HEK293T (cell line): ENCODE results near the gene JMJD1C.

Source experiments
- ARNT ChIP-seq: fragments of 450-650 bp; IDR thresholded peaks from 2 replicates; pipeline ENCODE4 v1.6.1; 2017; ENCODE audit warnings: mild to moderate bottlenecking
- BHLHE40 ChIP-seq: fragments of 450-650 bp; IDR thresholded peaks from 2 replicates; pipeline ENCODE4 v1.6.1; 2016; ENCODE audit warnings: mild to moderate bottlenecking, moderate library complexity, borderline replicate concordance
- ELF4 ChIP-seq: fragments of 450-650 bp; IDR thresholded peaks from 2 replicates; pipeline ENCODE4 v1.6.1; 2017; ENCODE audit warnings: antibody characterized with exemption
- NFRKB ChIP-seq: fragments of 450-650 bp; IDR thresholded peaks from 2 replicates; pipeline ENCODE4 v1.6.1; 2016; ENCODE audit warnings: mild to moderate bottlenecking, moderate library complexity
- SP1 ChIP-seq: fragments of 450-650 bp; IDR thresholded peaks from 2 replicates; pipeline ENCODE4 v1.6.1; 2017
- SUZ12 ChIP-seq: fragments of 450-650 bp; IDR thresholded peaks from 2 replicates; pipeline ENCODE4 v1.6.1; 2016; ENCODE audit warnings: mild to moderate bottlenecking

- no peak for TF ChIP-seq ARNT
- TF ChIP-seq SP1, result no peak
- no peak for TF ChIP-seq ELF4
- TF ChIP-seq SUZ12, result no peak
- no peak for TF ChIP-seq BHLHE40
- no peak for TF ChIP-seq NFRKB
Measured at GRCh38 chr10:63219749-63220148, 246.0 kb downstream of the JMJD1C start.
